ENCODE measurements around the gene ENOX1.

The ENOX1 gene

GRCh38 chr13:43264458-43264857 is 522.3 kb downstream of the ENOX1 start:
- H3K9me2 ChIP-seq (ENCODE audit: low read depth, low read length) = no peaks in the 10 kb centered on the region
- H4K20me1 ChIP-seq (ENCODE audit: insufficient read depth, low read length) = no peaks in the 10 kb centered on the region
- H2AFZ ChIP-seq (ENCODE audit: low read length) = no peak overlapping the region
- no peaks in the 10 kb centered on the region for H3K4me1 ChIP-seq (ENCODE audit: insufficient read depth, low read length, severe bottlenecking)
- no peaks in the 10 kb centered on the region for H3K9me3 ChIP-seq (ENCODE audit: low read length)
- no peak overlapping the region for H3K4me3 ChIP-seq (ENCODE audit: low read depth, low read length, poor library complexity, severe bottlenecking)
- H3F3A ChIP-seq (ENCODE audit: insufficient read depth, low read length) = no peaks in the 10 kb centered on the region
- H3K27me3 ChIP-seq (ENCODE audit: insufficient read depth, low read length) = no peaks in the 10 kb centered on the region
- TF ChIP-seq EZH2 (IDR thresholded peaks at IDR 0.05; ENCODE audit: borderline replicate concordance, low read length) = no peak
- TF ChIP-seq CTCF (IDR thresholded peaks at IDR 0.05; ENCODE audit: low read length) = no peak
- no peaks in the 10 kb centered on the region for H3K36me3 ChIP-seq (ENCODE audit: insufficient read depth, low read length)
- no peak overlapping the region for H3K9ac ChIP-seq (ENCODE audit: low read length)
- no peaks in the 10 kb centered on the region for H3K79me2 ChIP-seq (ENCODE audit: insufficient read depth, low read length)
- no peak overlapping the region for H3K4me2 ChIP-seq (ENCODE audit: low read length)
- no peak overlapping the region for H3K27ac ChIP-seq (ENCODE audit: low read depth, low read length, poor library complexity, severe bottlenecking)

- H2AFZ ChIP-seq (ENCODE audit: low read length) = no peak overlapping the region
- H3K27ac ChIP-seq (ENCODE audit: low read depth, low read length, poor library complexity, severe bottlenecking) = no peak overlapping the region
- no peaks in the 10 kb centered on the region for H3K9me3 ChIP-seq (ENCODE audit: low read length)
- H3K27me3 ChIP-seq (ENCODE audit: insufficient read depth, low read length) = no peaks in the 10 kb centered on the region
- no peak overlapping the region for H3K4me3 ChIP-seq (ENCODE audit: low read depth, low read length, poor library complexity, severe bottlenecking)
- TF ChIP-seq EZH2 (IDR thresholded peaks at IDR 0.05; ENCODE audit: borderline replicate concordance, low read length) = no peak
- TF ChIP-seq CTCF (IDR thresholded peaks at IDR 0.05; ENCODE audit: low read length) = no peak
- no peaks in the 10 kb centered on the region for H3K9me2 ChIP-seq (ENCODE audit: low read depth, low read length)
- no peaks in the 10 kb centered on the region for H3F3A ChIP-seq (ENCODE audit: insufficient read depth, low read length)
- no peak overlapping the region for H3K4me2 ChIP-seq (ENCODE audit: low read length)
- H3K36me3 ChIP-seq (ENCODE audit: insufficient read depth, low read length) = no peaks in the 10 kb centered on the region
- no peaks in the 10 kb centered on the region for H3K79me2 ChIP-seq (ENCODE audit: insufficient read depth, low read length)
- no peaks in the 10 kb centered on the region for H3K4me1 ChIP-seq (ENCODE audit: insufficient read depth, low read length, severe bottlenecking)
- no peaks in the 10 kb centered on the region for H4K20me1 ChIP-seq (ENCODE audit: insufficient read depth, low read length)
- no peak overlapping the region for H3K9ac ChIP-seq (ENCODE audit: low read length)
Observed at GRCh38 chr13:43263047-43263446, 523.7 kb downstream of the ENOX1 start.

GRCh38 chr13:43260999-43261398 is 525.8 kb downstream of the ENOX1 start:
- Histone ChIP-seq H3K4me1 (ENCODE audit: insufficient read depth, low read length, severe bottlenecking) (no peaks in the 10 kb centered on the region), H3K9ac (ENCODE audit: low read length) (no peak overlapping the region), H3K27ac (ENCODE audit: low read depth, low read length, poor library complexity, severe bottlenecking) (no peak overlapping the region), H3K27me3 (ENCODE audit: insufficient read depth, low read length) (no peaks in the 10 kb centered on the region), H3K4me2 (ENCODE audit: low read length) (no peak overlapping the region), H3K9me3 (ENCODE audit: low read length) (no peaks in the 10 kb centered on the region), H3F3A (ENCODE audit: insufficient read depth, low read length) (no peaks in the 10 kb centered on the region), H2AFZ (ENCODE audit: low read length) (no peak overlapping the region), H3K79me2 (ENCODE audit: insufficient read depth, low read length) (no peaks in the 10 kb centered on the region), H3K4me3 (ENCODE audit: low read depth, low read length, poor library complexity, severe bottlenecking) (no peak overlapping the region), H3K9me2 (ENCODE audit: low read depth, low read length) (no peaks in the 10 kb centered on the region), H3K36me3 (ENCODE audit: insufficient read depth, low read length) (no peaks in the 10 kb centered on the region), H4K20me1 (ENCODE audit: insufficient read depth, low read length) (no peaks in the 10 kb centered on the region)
- TF ChIP-seq EZH2 (IDR thresholded peaks at IDR 0.05; ENCODE audit: borderline replicate concordance, low read length) = no peak
- TF ChIP-seq CTCF (IDR thresholded peaks at IDR 0.05; ENCODE audit: low read length) = no peak

Measured in OCI-LY1 (cell line).